Stimulated activated memory B cell treated with anti-CD40 and anti-IgM and Interleukin-4, amounts not matched to agents 10 μg/mL and 1 μg/mL and 100 μg/mL, for 72 hours (primary cell): ENCODE measurements around the gene ITM2B.
A peak's percentile ranks its signal among the peaks of the same experiment; 100 is the strongest.

Experiments
- ATAC-seq: fragments of 150-1000 bp; cut with Tn5 transposase; 2 replicates; pipeline ENCODE4 v1.10.0; 2021
- H3K27ac Mint-ChIP-seq: one replicate; pipeline ENCODE4 v1.8.0; 2022; ENCODE audit warnings: mild to moderate bottlenecking, mixed read lengths
- H3K27me3 Mint-ChIP-seq: one replicate; pipeline ENCODE4 v1.8.0; 2022; ENCODE audit warnings: mixed read lengths
- H3K36me3 Mint-ChIP-seq: one replicate; pipeline ENCODE4 v1.8.0; 2022; ENCODE audit warnings: mixed read lengths
- H3K4me1 Mint-ChIP-seq: one replicate; pipeline ENCODE4 v1.8.0; 2022; ENCODE audit warnings: mixed read lengths
- H3K4me3 Mint-ChIP-seq: one replicate; pipeline ENCODE4 v1.8.0; 2022; ENCODE audit warnings: mild to moderate bottlenecking, moderate library complexity, mixed read lengths
- H3K9me3 Mint-ChIP-seq: one replicate; pipeline ENCODE4 v1.8.0; 2022; ENCODE audit warnings: mixed read lengths

The ITM2B gene

DNA sequence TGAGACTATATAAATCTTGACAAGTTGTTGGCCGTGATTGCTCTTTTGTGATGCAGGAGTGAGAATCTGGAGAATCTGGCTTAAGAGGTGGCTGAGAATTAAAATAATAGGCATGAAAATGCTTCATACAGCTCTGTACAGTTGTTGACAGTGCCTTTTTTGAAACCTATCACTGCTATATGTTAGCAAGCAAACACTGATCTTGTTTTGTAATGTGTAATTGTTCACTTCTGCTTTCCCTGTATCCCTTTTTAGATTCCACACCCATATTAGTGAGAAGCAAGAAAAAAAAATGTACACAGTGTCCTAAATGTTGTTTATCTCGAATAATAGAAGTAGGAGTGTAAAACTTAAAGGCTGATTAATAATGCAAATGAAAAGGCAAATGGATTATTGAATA lies 31.1 kb downstream of the ITM2B start:
- H3K9me3 Mint-ChIP-seq: no peaks in the 10 kb centered on the region
- no peaks in the 10 kb centered on the region for H3K27me3 Mint-ChIP-seq
- ATAC-seq: no peak
- H3K4me1 Mint-ChIP-seq: peaks cover 47% of the 10 kb centered on the region
- H3K36me3 Mint-ChIP-seq: peaks cover 35% of the 10 kb centered on the region
- H3K4me3 Mint-ChIP-seq: no peak overlapping the region
- peak overlapping the region; percentile 44 for H3K27ac Mint-ChIP-seq

GRCh38 chr13:48265217-48265815 lies 32.3 kb downstream of the ITM2B start:
- Mint-ChIP-seq H3K4me3 (peak overlapping the region; percentile 62), H3K36me3 (peaks cover 29% of the 10 kb centered on the region)
- ATAC-seq: peak; percentile 95

DNA sequence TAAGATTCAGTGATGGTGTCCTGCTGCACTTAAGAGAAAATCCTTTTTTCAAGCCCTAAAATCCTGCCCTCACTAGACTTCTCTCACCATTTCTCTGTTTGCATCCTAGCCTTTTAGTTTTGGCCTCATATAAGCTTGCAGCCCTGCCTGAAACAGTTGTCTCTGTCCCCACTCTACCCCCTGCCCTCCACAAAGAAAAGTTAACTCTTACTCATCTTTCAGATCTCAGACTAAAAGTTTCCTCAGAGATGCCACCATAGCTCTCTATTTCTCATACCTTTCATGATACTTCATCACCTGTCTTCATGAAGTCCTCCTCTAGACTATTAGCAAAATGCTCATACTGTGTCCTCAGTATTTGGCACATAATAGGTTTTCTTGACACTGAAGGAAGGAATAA lies 33.1 kb downstream of the ITM2B start:
- H3K4me3 Mint-ChIP-seq: no peak overlapping the region
- peaks cover 47% of the 10 kb centered on the region for H3K4me1 Mint-ChIP-seq
- no peak for ATAC-seq
- H3K27ac Mint-ChIP-seq: peak overlapping the region; percentile 59
- H3K36me3 Mint-ChIP-seq: peaks cover 20% of the 10 kb centered on the region
- H3K27me3 Mint-ChIP-seq: no peaks in the 10 kb centered on the region
- H3K9me3 Mint-ChIP-seq: no peaks in the 10 kb centered on the region

More at GRCh38 chr13:48265217-48265815, 32.3 kb downstream of the ITM2B start:
- H3K9me3 Mint-ChIP-seq: no peaks in the 10 kb centered on the region
- no peaks in the 10 kb centered on the region for H3K27me3 Mint-ChIP-seq
- peaks cover 47% of the 10 kb centered on the region for H3K4me1 Mint-ChIP-seq
- peak overlapping the region; percentile 59 for H3K27ac Mint-ChIP-seq

DNA sequence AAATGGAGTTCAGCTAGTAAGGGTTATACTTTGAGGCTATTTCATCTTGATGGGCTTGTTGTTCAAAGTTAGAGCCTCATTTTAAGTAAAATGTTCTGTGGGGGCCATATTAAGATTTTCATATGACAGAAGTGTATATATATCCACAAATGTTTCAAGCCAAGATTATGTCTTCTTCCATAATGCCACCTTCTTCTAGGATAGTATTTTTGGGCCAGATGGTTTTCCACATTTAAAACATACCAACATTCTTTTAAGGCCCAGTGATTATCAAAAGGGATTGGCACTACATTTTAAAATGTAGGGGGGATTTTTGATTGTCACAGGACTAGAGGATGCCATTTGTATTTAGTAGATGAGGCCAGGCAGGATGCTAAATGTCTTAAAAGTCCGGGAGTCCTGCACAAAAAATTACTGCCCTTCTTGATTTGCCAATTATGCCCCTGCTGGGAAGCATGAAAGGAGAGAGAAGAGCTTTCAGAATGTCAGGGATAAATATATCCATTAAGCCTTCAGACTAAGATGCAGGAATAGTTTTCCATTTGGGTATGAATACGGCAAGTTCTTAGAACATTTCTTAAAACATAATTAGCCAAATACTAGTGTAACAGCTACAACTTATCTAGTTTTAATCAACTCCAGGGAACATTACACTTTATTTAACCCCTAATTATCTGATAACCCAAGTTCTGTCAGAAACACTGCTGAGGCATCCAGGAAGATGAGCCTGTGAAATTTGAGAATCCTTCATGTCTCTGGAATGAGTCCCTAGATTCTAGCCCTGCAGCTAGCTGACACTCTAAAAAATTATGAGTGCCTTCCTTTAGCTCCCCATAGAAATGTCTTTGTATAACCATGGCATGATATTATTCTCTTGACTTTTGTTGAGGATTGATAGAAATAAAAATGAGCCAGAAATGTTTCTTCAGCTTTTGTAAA lies 34.0 kb downstream of the ITM2B start:
- Mint-ChIP-seq H3K27me3 (no peaks in the 10 kb centered on the region), H3K36me3 (peaks cover 18% of the 10 kb centered on the region), H3K9me3 (no peaks in the 10 kb centered on the region), H3K4me3 (no peak overlapping the region), H3K27ac (peak overlapping the region; percentile 59), H3K4me1 (peaks cover 47% of the 10 kb centered on the region)
- no peak for ATAC-seq

- Mint-ChIP-seq H3K4me3 (no peak overlapping the region), H3K27me3 (no peaks in the 10 kb centered on the region), H3K9me3 (no peaks in the 10 kb centered on the region), H3K27ac (no peak overlapping the region), H3K36me3 (peaks cover 10% of the 10 kb centered on the region), H3K4me1 (peaks cover 38% of the 10 kb centered on the region)
- no peak for ATAC-seq
Measured at GRCh38 chr13:48268019-48268418, 35.0 kb downstream of the ITM2B start.

GRCh38 chr13:48273346-48273745 lies 40.3 kb downstream of the ITM2B start:
- H3K27me3 Mint-ChIP-seq: no peaks in the 10 kb centered on the region
- H3K27ac Mint-ChIP-seq: no peak overlapping the region
- H3K4me1 Mint-ChIP-seq: no peaks in the 10 kb centered on the region
- no peak for ATAC-seq
- no peak overlapping the region for H3K4me3 Mint-ChIP-seq
- no peaks in the 10 kb centered on the region for H3K9me3 Mint-ChIP-seq
- peaks cover 10% of the 10 kb centered on the region for H3K36me3 Mint-ChIP-seq

DNA sequence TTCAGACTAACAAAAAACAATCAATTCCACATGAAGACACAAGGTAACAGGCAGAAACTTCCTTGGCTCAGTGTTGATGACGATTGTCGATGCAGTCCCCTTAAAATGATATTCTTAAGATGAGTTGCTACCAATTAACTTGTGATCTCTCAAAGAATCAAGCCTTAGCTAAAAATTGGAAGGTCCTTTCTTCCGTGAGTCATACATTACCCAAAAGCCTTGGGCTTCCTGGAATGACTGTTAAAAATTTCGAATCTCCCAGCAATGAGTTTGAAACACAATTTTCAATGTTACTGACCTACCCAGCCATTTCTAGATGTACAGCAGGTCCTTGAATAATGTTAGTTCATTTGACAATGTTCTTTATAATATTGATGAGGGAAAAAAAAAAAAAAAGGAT lies 42.5 kb downstream of the ITM2B start:
- H3K27ac Mint-ChIP-seq: no peak overlapping the region
- no peaks in the 10 kb centered on the region for H3K36me3 Mint-ChIP-seq
- H3K4me3 Mint-ChIP-seq: no peak overlapping the region
- H3K9me3 Mint-ChIP-seq: no peaks in the 10 kb centered on the region
- ATAC-seq: no peak
- no peaks in the 10 kb centered on the region for H3K27me3 Mint-ChIP-seq
- no peaks in the 10 kb centered on the region for H3K4me1 Mint-ChIP-seq

GRCh38 chr13:48278806-48279205 lies 45.8 kb downstream of the ITM2B start:
- no peak for ATAC-seq
- H3K27me3 Mint-ChIP-seq: no peaks in the 10 kb centered on the region
- no peaks in the 10 kb centered on the region for H3K36me3 Mint-ChIP-seq
- H3K27ac Mint-ChIP-seq: no peak overlapping the region
- H3K4me1 Mint-ChIP-seq: no peaks in the 10 kb centered on the region
- no peak overlapping the region for H3K4me3 Mint-ChIP-seq
- no peaks in the 10 kb centered on the region for H3K9me3 Mint-ChIP-seq

DNA sequence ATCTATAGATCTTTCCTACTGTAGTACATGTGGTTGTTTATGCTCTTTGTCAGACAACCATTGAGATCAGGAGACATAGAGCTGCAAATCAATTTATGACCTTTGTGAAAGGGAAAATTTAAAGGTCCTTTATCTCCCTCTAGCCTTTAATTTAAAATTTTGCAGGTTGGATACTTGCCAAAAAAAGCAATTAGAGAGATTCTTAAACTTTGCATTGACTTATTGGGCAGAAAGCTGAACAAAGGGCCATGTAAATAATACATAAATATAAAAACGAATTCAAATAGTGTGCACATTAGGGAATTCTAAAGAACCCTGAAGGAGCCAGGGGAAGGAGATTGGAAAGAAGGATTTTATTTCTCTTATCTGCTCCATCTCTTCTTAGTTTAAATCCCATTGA lies 48.5 kb downstream of the ITM2B start:
- no peaks in the 10 kb centered on the region for H3K27me3 Mint-ChIP-seq
- H3K4me1 Mint-ChIP-seq: peaks cover 15% of the 10 kb centered on the region
- H3K27ac Mint-ChIP-seq: no peak overlapping the region
- no peaks in the 10 kb centered on the region for H3K9me3 Mint-ChIP-seq
- no peaks in the 10 kb centered on the region for H3K36me3 Mint-ChIP-seq
- no peak overlapping the region for H3K4me3 Mint-ChIP-seq
- ATAC-seq: no peak

DNA sequence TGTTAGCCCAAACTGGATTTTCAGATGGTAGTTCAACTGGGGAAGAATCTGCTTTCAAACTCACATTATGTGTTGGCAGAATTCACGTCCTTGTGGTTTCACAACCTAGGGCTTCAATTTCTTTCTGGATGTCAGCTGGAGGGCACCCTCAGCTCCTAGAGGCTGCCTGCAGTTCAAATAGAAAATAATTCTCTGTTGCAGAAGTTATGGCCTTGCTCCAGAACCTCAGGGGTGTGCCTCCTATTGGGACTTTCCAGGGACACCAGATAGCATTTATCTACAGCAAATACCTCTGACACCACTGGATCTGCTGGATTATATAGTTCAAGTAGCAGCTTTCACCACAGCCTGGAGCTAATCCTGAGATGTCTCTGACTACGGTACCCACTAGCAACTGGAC lies 58.7 kb downstream of the ITM2B start:
- Mint-ChIP-seq H3K9me3 (no peaks in the 10 kb centered on the region), H3K36me3 (no peaks in the 10 kb centered on the region), H3K27me3 (no peaks in the 10 kb centered on the region), H3K4me1 (peaks cover 20% of the 10 kb centered on the region), H3K4me3 (no peak overlapping the region), H3K27ac (no peak overlapping the region)
- ATAC-seq: no peak

GRCh38 chr13:48292650-48293049 lies 59.6 kb downstream of the ITM2B start:
- peaks cover 14% of the 10 kb centered on the region for H3K4me1 Mint-ChIP-seq
- H3K27me3 Mint-ChIP-seq: no peaks in the 10 kb centered on the region
- no peak for ATAC-seq
- H3K27ac Mint-ChIP-seq: no peak overlapping the region
- no peak overlapping the region for H3K4me3 Mint-ChIP-seq
- H3K9me3 Mint-ChIP-seq: no peaks in the 10 kb centered on the region
- no peaks in the 10 kb centered on the region for H3K36me3 Mint-ChIP-seq

DNA sequence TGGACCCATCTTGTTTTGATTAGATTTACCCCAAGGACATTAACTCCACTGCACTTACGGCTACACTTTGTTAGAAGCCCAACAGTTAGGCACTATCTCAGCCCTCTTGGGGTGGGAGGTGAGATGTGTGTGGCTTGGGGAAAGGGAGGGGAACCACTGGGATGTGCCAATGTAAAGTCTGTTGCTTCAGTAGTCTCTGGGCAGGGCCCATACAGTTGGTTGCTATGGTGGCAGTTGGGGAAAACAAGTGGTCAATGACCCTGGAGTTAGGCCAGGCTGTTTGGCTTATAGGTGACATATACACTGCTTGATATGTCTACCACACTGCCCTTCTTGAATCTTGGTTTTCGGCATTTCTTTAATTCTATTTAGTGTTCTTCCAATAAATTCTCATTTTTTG lies 61.6 kb downstream of the ITM2B start:
- Mint-ChIP-seq H3K4me1 (peaks cover 15% of the 10 kb centered on the region), H3K4me3 (no peak overlapping the region), H3K9me3 (no peaks in the 10 kb centered on the region), H3K27me3 (no peaks in the 10 kb centered on the region), H3K27ac (no peak overlapping the region), H3K36me3 (no peaks in the 10 kb centered on the region)
- ATAC-seq: no peak

- no peak overlapping the region for H3K4me3 Mint-ChIP-seq
- ATAC-seq: no peak
- no peaks in the 10 kb centered on the region for H3K36me3 Mint-ChIP-seq
- H3K4me1 Mint-ChIP-seq: peaks cover 19% of the 10 kb centered on the region
- H3K9me3 Mint-ChIP-seq: no peaks in the 10 kb centered on the region
- H3K27ac Mint-ChIP-seq: no peak overlapping the region
- no peaks in the 10 kb centered on the region for H3K27me3 Mint-ChIP-seq
Measured at GRCh38 chr13:48295271-48295670, 62.3 kb downstream of the ITM2B start.

GRCh38 chr13:48296528-48296927 lies 63.5 kb downstream of the ITM2B start:
- H3K27me3 Mint-ChIP-seq: no peaks in the 10 kb centered on the region
- H3K36me3 Mint-ChIP-seq: no peaks in the 10 kb centered on the region
- H3K27ac Mint-ChIP-seq: peak overlapping the region; percentile 49
- no peaks in the 10 kb centered on the region for H3K9me3 Mint-ChIP-seq
- peak; percentile 88 for ATAC-seq
- H3K4me1 Mint-ChIP-seq: peaks cover 19% of the 10 kb centered on the region
- no peak overlapping the region for H3K4me3 Mint-ChIP-seq

- Mint-ChIP-seq H3K27me3 (no peaks in the 10 kb centered on the region), H3K36me3 (no peaks in the 10 kb centered on the region), H3K9me3 (no peaks in the 10 kb centered on the region), H3K27ac (peak overlapping the region; percentile 49), H3K4me1 (peaks cover 19% of the 10 kb centered on the region), H3K4me3 (no peak overlapping the region)
- ATAC-seq: peak; percentile 5
Measured at GRCh38 chr13:48297131-48297786, 64.3 kb downstream of the ITM2B start.
